NK-92 treated with Interleukin-12 subunit alpha and Interleukin-12 subunit beta, amount 100 ng/mL, for 24 hours (cell line): ENCODE results near the gene NINL.
A peak's percentile ranks its signal among the peaks of the same experiment; 100 is the strongest.
"Not testable (repeated sequence)": the region's sequence is repeated elsewhere in the genome, so short reads cannot be mapped to it uniquely, and the experiment has no call there.

ENCODE experiments used
- DNase-seq: peaks from one replicate; lab custom pipeline; 2025; lab: John Stamatoyannopoulos, UW

NINL gene

GRCh38 chr20:25584905-25585704 lies at the start of gene NINL:
Gene NINL, minus strand, starts transcription at chr20:25585531. Its CDS starts 58,944 bp downstream, at chr20:25526587.
- DNase-seq: no peak

- no peak for DNase-seq
Measured at GRCh38 chr20:25632940-25633790, 47.8 kb upstream of the NINL start.

- DNase-seq: not testable (repeated sequence)
Measured at GRCh38 chr20:25630615-25631014, 45.3 kb upstream of the NINL start.

- no peak for DNase-seq
Measured at GRCh38 chr20:25629816-25630499, 44.6 kb upstream of the NINL start.

- no peak for DNase-seq
Measured at GRCh38 chr20:25626779-25627178, 41.4 kb upstream of the NINL start.

- no peak for DNase-seq
Measured at GRCh38 chr20:25624500-25624939, 39.2 kb upstream of the NINL start.

- DNase-seq: peak; percentile 94
Measured at GRCh38 chr20:25623736-25624499, 38.6 kb upstream of the NINL start, which contains the start of gene NANP. Gene NANP, minus strand, starts transcription at chr20:25624014. Its CDS starts 66 bp downstream, at chr20:25623948.

GRCh38 chr20:25623225-25623735 lies 37.9 kb upstream of the NINL start:
- DNase-seq: peak; percentile 59

GRCh38 chr20:25622450-25623224 lies 37.3 kb upstream of the NINL start:
- no peak for DNase-seq

GRCh38 chr20:25622049-25622448 lies 36.7 kb upstream of the NINL start:
- DNase-seq: no peak

- no peak for DNase-seq
Measured at GRCh38 chr20:25619514-25619913, 34.2 kb upstream of the NINL start.

- no peak for DNase-seq
Measured at GRCh38 chr20:25608774-25609173, 23.4 kb upstream of the NINL start.

- DNase-seq: no peak
Measured at GRCh38 chr20:25606094-25606695, 20.9 kb upstream of the NINL start.

- DNase-seq: no peak
Measured at GRCh38 chr20:25605148-25605547, 19.8 kb upstream of the NINL start.

GRCh38 chr20:25604611-25605010 lies 19.3 kb upstream of the NINL start:
- DNase-seq: no peak

GRCh38 chr20:25602914-25603309 lies 17.6 kb upstream of the NINL start:
- DNase-seq: not testable (repeated sequence)

- DNase-seq: not testable (repeated sequence)
Measured at GRCh38 chr20:25602191-25602913, 17.0 kb upstream of the NINL start.

GRCh38 chr20:25601659-25602058 lies 16.3 kb upstream of the NINL start:
- no peak for DNase-seq

- DNase-seq: no peak
Measured at GRCh38 chr20:25600632-25601031, 15.3 kb upstream of the NINL start.
